LNCaP clone FGC (cell line): ENCODE data around the gene GAS7.

Experiments
- DNase-seq: peaks from one replicate; pipeline ENCODE4 v3.0.0-alpha.2; 2011; ENCODE audit warnings: low read depth
- H3K4me3 ChIP-seq: 2 replicates; pipeline ENCODE4 v1.5.1; 2011; ENCODE audit warnings: mild to moderate bottlenecking, low read depth, low read length, control low read depth
- TF ChIP-seq, protein P1 (sequence below): IDR thresholded peaks from 2 replicates; pipeline ENCODE4 v1.5.1; 2012; ENCODE audit warnings: mild to moderate bottlenecking; ENCODE audit not compliant: control insufficient read depth, insufficient read depth; ENCODE audit errors: extremely low read depth

GAS7 gene

GRCh38 chr17:9883451-9883850, 315.0 kb downstream of the GAS7 start:
- TF ChIP-seq, protein P1, sequence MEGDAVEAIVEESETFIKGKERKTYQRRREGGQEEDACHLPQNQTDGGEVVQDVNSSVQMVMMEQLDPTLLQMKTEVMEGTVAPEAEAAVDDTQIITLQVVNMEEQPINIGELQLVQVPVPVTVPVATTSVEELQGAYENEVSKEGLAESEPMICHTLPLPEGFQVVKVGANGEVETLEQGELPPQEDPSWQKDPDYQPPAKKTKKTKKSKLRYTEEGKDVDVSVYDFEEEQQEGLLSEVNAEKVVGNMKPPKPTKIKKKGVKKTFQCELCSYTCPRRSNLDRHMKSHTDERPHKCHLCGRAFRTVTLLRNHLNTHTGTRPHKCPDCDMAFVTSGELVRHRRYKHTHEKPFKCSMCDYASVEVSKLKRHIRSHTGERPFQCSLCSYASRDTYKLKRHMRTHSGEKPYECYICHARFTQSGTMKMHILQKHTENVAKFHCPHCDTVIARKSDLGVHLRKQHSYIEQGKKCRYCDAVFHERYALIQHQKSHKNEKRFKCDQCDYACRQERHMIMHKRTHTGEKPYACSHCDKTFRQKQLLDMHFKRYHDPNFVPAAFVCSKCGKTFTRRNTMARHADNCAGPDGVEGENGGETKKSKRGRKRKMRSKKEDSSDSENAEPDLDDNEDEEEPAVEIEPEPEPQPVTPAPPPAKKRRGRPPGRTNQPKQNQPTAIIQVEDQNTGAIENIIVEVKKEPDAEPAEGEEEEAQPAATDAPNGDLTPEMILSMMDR: no peak
- no peak overlapping the region for H3K4me3 ChIP-seq

GRCh38 chr17:9880582-9880999, 317.8 kb downstream of the GAS7 start:
- no peak for DNase-seq
- TF ChIP-seq, protein P1: no peak
- no peak overlapping the region for H3K4me3 ChIP-seq

More at GRCh38 chr17:9883451-9883850, 315.0 kb downstream of the GAS7 start:
- no peak for DNase-seq

DNA sequence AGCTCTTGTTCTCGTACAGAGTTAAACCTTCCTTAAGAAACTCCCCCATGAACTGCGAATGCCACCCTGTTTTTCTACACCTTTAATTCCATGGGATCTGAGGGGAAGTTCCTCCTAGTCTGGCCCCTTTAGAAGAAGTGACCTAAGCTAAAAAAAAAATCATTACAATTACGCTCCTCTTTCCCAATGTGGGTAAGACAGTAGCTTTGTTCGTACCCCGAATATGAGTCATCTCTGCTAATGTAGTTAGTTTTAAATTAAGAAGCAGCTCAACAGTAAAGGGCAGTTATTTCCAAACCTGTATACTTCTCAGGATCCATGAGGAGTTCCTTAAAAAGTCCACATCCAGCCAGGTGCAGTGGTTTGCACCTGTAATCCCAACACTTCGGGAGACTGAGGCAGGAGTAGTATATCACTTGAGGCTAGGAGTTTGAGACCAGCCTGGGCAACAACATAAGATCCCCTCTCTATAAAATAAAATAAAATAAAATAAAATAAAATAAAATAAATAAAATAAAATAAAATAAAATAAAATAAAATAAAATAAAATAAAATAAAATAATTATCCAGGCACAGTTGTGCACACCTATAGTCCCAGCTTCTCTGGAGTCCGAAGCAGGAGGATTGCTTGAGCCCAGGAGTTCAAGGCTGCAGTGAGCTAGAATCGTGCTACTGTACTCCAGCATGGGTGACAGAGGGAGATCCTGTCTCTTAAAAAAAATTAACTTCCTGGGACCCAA, 319.4 kb downstream of the GAS7 start:
- no peak for DNase-seq
- TF ChIP-seq, protein P1: no peak
- no peak overlapping the region for H3K4me3 ChIP-seq

GRCh38 chr17:9878356-9878755, 320.1 kb downstream of the GAS7 start:
- no peak overlapping the region for H3K4me3 ChIP-seq
- TF ChIP-seq, protein P1: no peak

DNA sequence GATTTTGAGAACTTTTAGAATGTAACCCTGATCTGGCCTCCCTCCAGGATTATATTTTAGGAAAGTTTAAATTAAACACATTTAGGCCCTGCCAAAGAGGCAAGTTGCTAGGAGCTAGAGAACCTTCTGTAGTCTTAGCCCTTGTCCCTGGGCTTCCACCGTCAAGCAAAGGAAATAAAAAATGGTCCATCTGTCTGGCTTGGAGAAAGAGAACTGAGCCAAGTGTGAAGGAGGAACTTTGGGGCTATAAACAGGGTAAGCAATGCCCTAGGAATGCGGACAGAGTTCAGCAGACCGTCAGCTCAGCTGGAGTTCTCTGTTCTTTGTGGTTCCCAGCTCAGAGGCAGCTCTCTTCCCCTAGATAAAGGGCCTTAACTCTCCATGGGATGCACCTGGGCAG, 323.0 kb downstream of the GAS7 start:
- TF ChIP-seq, protein P1: no peak
- no peak overlapping the region for H3K4me3 ChIP-seq
- no peak for DNase-seq

More at GRCh38 chr17:9878356-9878755, 320.1 kb downstream of the GAS7 start:
- no peak for DNase-seq

- DNase-seq: no peak
- TF ChIP-seq, protein P1: no peak
- H3K4me3 ChIP-seq: no peak overlapping the region
Observed at GRCh38 chr17:9874722-9875121, 323.7 kb downstream of the GAS7 start.

- no peak overlapping the region for H3K4me3 ChIP-seq
- no peak for DNase-seq
- TF ChIP-seq, protein P1: no peak
Observed at GRCh38 chr17:9872852-9873251, 325.6 kb downstream of the GAS7 start.
